K562 (cell line): ENCODE data around the gene ALOX12. TPM values are rescaled to one million over a fixed set of nuclear protein-coding genes. Genes with fewer than 3 reads are reported as not detected.

Experiments used
- ARHGAP35 ChIP-seq: fragments of 450-650 bp; IDR thresholded peaks from 2 replicates; pipeline ENCODE4 v1.6.1; 2018; ENCODE audit not compliant: partially characterized antibody
- BRF1 ChIP-seq: IDR thresholded peaks from 3 replicates; pipeline ENCODE4 v1.6.1; 2011; ENCODE audit warnings: borderline replicate concordance, mild to moderate bottlenecking; ENCODE audit not compliant: insufficient read length; ENCODE audit errors: extremely low read depth
- FOXA3 ChIP-seq, 2 experiments: fragments of 450-650 bp in 1 of 2; sonication (generic) in 1 of 2; formaldehyde crosslinking; IDR thresholded peaks in 1 of 2; conservative IDR thresholded peaks in 1 of 2; 2 replicates each; pipeline versions ENCODE4 v1.4.0 to v1.8.0; 2020 to 2022; ENCODE audit warnings: mild to moderate bottlenecking in 2 of 2, missing genetic modification reagents in 1 of 2
- POLR2G ChIP-seq: fragments of 200-400 bp; formaldehyde crosslinking; IDR thresholded peaks from 2 replicates; pipeline ENCODE4 v1.6.1; 2017; ENCODE audit warnings: low read depth, mild to moderate bottlenecking, antibody characterized with exemption, low read length, moderate library complexity
- YY1 ChIP-seq, 3 experiments: IDR thresholded peaks; 2 replicates each; pipeline ENCODE4 v1.6.1; 2011; ENCODE audit warnings: low read length in 2 of 3, mild to moderate bottlenecking in 2 of 3, moderate library complexity in 2 of 3, borderline replicate concordance in 1 of 3, control low read depth in 1 of 3, low read depth in 1 of 3; ENCODE audit not compliant: insufficient read depth in 3 of 3, insufficient replicate concordance in 2 of 3, control insufficient read depth in 1 of 3, insufficient read length in 1 of 3; ENCODE audit errors: extremely low read depth in 1 of 3
- ZNF778 ChIP-seq: fragments of 450-650 bp; formaldehyde crosslinking; IDR thresholded peaks from 2 replicates; pipeline ENCODE4 v1.4.0; 2020; ENCODE audit warnings: mild to moderate bottlenecking, moderate library complexity
- polyA plus RNA-seq, 8 experiments: library from polyadenylated mRNA; depleted of rRNA in 4 of 8; stranded (reverse) in 5 of 8; unstranded in 3 of 8; fragments of >200 nt; fragmentation: Nextera tagmentation in 2 of 8; fragmentation: Illumina TruSeq in 1 of 8; extraction: Ambion mirVana in 2 of 8; extraction: Trizol in 1 of 8; gene quantifications; 2 replicates each; pipeline versions ENCODE4 v1.2.1 to v1.2.3, GENCODE V29; 2011 to 2014; ENCODE audit warnings: inconsistent platforms in 1 of 8, missing spikeins in 1 of 8
- total RNA-seq, 7 experiments: library from RNA; depleted of rRNA in 6 of 7; stranded (reverse); fragments of >200 nt in 6 of 7; fragmentation: Illumina TruSeq in 2 of 7; extraction: Trizol in 2 of 7; gene quantifications; 2 replicates each; pipeline versions ENCODE4 v1.2.1 to v1.2.3, GENCODE V29; 2011 to 2021; ENCODE audit warnings: low replicate concordance in 1 of 7
- TF ChIP-seq, protein P1 (sequence below): fragments of 200-800 bp; sonication (Bioruptor generic); IDR thresholded peaks from 2 replicates; pipeline ENCODE4 v1.6.1; 2016; ENCODE audit warnings: missing genetic modification characterization, missing compliant biosample characterization
- TF ChIP-seq, protein P2 (sequence below): sonication (generic); formaldehyde crosslinking; IDR thresholded peaks from 2 replicates; pipeline ENCODE4 v1.8.0; 2023; ENCODE audit warnings: missing genetic modification reagents, mild to moderate bottlenecking, borderline replicate concordance
- TF ChIP-seq, protein P3 (sequence below): fragments of 200-400 bp; formaldehyde crosslinking; IDR thresholded peaks from 2 replicates; pipeline ENCODE4 v1.6.1; 2017; ENCODE audit warnings: mild to moderate bottlenecking, low read depth, low read length, moderate library complexity
- TF ChIP-seq, protein P4 (sequence below): fragments of 250-450 bp; sonication (Bioruptor Pico); IDR thresholded peaks from 2 replicates; pipeline ENCODE4 v1.5.1; 2021; ENCODE audit warnings: mild to moderate bottlenecking

Gene ALOX12
- total and polyA plus RNA-seq, 9 of the 15 experiments (the other 6 are each of a cell fraction or from before 2014, with no cell fraction given), result 0.09 to 1.1 (median 0.47) TPM; not detected in 1

DNA sequence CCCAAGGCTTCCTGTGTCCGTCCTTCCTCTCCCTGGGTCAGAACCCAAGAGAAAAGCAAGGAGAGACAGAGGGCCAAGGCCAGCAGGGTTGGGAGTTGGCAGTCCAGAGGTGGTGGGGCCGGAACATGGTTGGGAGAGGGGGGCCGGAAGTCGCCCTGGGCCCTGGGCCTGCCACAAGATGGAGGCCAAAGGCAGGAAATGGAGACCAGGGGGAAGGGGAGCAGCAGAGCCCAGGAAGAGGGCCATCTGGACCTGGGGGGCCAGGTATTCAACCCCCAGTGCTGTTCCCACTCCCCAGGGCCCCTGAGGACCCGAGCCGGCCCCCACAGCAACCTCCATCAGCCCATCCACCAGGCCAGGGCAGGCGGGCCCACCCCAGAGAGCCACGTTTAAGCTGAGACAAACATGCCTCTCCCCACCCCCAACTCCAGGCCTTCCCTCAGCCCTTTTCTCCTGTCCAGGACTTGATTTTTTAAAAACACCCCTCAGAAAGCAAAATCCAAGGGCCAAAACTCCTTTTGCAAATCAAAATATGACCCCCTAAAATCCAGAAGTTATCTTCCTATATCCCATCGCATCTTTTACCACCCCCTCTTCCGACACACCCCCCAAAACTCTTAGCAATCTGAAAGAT lies 22.6 kb downstream of the ALOX12 start (continued):
- TF ChIP-seq, protein P1, sequence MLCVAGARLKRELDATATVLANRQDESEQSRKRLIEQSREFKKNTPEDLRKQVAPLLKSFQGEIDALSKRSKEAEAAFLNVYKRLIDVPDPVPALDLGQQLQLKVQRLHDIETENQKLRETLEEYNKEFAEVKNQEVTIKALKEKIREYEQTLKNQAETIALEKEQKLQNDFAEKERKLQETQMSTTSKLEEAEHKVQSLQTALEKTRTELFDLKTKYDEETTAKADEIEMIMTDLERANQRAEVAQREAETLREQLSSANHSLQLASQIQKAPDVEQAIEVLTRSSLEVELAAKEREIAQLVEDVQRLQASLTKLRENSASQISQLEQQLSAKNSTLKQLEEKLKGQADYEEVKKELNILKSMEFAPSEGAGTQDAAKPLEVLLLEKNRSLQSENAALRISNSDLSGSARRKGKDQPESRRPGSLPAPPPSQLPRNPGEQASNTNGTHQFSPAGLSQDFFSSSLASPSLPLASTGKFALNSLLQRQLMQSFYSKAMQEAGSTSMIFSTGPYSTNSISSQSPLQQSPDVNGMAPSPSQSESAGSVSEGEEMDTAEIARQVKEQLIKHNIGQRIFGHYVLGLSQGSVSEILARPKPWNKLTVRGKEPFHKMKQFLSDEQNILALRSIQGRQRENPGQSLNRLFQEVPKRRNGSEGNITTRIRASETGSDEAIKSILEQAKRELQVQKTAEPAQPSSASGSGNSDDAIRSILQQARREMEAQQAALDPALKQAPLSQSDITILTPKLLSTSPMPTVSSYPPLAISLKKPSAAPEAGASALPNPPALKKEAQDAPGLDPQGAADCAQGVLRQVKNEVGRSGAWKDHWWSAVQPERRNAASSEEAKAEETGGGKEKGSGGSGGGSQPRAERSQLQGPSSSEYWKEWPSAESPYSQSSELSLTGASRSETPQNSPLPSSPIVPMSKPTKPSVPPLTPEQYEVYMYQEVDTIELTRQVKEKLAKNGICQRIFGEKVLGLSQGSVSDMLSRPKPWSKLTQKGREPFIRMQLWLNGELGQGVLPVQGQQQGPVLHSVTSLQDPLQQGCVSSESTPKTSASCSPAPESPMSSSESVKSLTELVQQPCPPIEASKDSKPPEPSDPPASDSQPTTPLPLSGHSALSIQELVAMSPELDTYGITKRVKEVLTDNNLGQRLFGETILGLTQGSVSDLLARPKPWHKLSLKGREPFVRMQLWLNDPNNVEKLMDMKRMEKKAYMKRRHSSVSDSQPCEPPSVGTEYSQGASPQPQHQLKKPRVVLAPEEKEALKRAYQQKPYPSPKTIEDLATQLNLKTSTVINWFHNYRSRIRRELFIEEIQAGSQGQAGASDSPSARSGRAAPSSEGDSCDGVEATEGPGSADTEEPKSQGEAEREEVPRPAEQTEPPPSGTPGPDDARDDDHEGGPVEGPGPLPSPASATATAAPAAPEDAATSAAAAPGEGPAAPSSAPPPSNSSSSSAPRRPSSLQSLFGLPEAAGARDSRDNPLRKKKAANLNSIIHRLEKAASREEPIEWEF (CRISPR knock-in tag), result no peak
- TF ChIP-seq POLR2G (peak; percentile 35; the same call in 1 of the 2 replicates), FOXA3 (CRISPR knock-in tag; conservative IDR thresholded peaks at IDR 0.05 in 1 of 2, IDR thresholded peaks at IDR 0.05 in 1 of 2) (no peak), ARHGAP35 (no peak), BRF1 (no peak), YY1 (IDR thresholded peaks at IDR 0.05; ENCODE audit: borderline replicate concordance in 1 of 3, control insufficient read depth in 1 of 3, extremely low read depth in 1 of 3, insufficient read depth in 3 of 3, insufficient read length in 1 of 3, insufficient replicate concordance in 2 of 3, low read depth in 1 of 3, low read length in 2 of 3) (peak in 2 of 3 experiments; percentile 33 to 75), ZNF778 (CRISPR knock-in tag) (no peak)
- TF ChIP-seq, protein P2, sequence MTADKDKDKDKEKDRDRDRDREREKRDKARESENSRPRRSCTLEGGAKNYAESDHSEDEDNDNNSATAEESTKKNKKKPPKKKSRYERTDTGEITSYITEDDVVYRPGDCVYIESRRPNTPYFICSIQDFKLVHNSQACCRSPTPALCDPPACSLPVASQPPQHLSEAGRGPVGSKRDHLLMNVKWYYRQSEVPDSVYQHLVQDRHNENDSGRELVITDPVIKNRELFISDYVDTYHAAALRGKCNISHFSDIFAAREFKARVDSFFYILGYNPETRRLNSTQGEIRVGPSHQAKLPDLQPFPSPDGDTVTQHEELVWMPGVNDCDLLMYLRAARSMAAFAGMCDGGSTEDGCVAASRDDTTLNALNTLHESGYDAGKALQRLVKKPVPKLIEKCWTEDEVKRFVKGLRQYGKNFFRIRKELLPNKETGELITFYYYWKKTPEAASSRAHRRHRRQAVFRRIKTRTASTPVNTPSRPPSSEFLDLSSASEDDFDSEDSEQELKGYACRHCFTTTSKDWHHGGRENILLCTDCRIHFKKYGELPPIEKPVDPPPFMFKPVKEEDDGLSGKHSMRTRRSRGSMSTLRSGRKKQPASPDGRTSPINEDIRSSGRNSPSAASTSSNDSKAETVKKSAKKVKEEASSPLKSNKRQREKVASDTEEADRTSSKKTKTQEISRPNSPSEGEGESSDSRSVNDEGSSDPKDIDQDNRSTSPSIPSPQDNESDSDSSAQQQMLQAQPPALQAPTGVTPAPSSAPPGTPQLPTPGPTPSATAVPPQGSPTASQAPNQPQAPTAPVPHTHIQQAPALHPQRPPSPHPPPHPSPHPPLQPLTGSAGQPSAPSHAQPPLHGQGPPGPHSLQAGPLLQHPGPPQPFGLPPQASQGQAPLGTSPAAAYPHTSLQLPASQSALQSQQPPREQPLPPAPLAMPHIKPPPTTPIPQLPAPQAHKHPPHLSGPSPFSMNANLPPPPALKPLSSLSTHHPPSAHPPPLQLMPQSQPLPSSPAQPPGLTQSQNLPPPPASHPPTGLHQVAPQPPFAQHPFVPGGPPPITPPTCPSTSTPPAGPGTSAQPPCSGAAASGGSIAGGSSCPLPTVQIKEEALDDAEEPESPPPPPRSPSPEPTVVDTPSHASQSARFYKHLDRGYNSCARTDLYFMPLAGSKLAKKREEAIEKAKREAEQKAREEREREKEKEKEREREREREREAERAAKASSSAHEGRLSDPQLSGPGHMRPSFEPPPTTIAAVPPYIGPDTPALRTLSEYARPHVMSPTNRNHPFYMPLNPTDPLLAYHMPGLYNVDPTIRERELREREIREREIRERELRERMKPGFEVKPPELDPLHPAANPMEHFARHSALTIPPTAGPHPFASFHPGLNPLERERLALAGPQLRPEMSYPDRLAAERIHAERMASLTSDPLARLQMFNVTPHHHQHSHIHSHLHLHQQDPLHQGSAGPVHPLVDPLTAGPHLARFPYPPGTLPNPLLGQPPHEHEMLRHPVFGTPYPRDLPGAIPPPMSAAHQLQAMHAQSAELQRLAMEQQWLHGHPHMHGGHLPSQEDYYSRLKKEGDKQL (CRISPR knock-in tag), result no peak
- TF ChIP-seq, protein P3, sequence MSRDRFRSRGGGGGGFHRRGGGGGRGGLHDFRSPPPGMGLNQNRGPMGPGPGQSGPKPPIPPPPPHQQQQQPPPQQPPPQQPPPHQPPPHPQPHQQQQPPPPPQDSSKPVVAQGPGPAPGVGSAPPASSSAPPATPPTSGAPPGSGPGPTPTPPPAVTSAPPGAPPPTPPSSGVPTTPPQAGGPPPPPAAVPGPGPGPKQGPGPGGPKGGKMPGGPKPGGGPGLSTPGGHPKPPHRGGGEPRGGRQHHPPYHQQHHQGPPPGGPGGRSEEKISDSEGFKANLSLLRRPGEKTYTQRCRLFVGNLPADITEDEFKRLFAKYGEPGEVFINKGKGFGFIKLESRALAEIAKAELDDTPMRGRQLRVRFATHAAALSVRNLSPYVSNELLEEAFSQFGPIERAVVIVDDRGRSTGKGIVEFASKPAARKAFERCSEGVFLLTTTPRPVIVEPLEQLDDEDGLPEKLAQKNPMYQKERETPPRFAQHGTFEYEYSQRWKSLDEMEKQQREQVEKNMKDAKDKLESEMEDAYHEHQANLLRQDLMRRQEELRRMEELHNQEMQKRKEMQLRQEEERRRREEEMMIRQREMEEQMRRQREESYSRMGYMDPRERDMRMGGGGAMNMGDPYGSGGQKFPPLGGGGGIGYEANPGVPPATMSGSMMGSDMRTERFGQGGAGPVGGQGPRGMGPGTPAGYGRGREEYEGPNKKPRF, result no peak
- TF ChIP-seq, protein P4, sequence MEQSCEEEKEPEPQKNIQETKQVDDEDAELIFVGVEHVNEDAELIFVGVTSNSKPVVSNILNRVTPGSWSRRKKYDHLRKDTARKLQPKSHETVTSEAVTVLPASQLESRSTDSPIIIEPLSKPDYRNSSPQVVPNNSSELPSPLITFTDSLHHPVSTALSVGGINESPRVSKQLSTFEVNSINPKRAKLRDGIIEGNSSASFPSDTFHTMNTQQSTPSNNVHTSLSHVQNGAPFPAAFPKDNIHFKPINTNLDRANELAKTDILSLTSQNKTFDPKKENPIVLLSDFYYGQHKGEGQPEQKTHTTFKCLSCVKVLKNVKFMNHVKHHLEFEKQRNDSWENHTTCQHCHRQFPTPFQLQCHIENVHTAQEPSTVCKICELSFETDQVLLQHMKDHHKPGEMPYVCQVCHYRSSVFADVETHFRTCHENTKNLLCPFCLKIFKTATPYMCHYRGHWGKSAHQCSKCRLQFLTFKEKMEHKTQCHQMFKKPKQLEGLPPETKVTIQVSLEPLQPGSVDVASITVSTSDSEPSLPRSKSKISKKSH (CRISPR knock-in tag), result no peak
